ENCODE results near the gene TRIM29. TPM values are rescaled to one million over a fixed set of nuclear protein-coding genes. Genes with fewer than 3 reads are reported as not detected.

The TRIM29 gene
- total and polyA plus RNA-seq, 9 donors = 0.11 to 5.9 (median 1.4) TPM; not detected in 1

DNA sequence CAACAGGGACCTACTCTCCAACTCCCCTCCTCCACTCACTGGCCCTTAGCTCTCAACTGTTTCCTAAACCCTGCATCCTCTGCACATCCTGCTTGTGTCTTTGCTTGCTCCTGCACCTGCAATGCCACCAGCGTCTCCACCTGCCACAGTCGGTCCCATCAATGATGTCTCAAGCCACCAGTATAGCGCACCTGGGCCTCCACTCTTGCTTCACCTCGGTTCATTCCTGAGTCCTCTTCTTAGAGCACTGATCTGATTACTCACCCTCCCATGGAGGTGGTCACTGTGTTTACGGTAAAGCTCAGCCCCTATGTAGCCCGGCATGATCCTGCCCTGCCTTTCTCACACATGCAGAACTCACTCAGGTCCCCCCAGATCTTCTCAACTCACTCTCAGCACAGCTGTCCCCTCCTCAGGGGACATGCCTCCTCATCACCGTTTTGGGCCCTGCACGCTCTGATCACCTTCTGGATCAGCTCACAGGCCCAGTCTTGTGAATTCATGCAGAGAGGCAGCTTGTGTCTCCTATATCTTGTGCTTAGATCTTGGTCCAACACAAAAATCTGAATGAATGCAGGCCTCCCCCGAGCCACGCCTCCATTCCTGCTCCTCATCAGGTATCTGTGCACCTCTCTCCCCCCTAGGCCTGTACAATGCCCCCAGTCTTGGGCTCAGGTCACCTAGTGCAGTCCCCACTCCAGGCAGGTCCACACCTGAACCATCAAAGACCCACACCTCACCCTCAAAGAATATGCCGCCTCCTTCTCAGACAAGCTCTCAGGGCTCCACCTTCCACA, 31.4 kb downstream of the TRIM29 start:
- 88 to 91% (median 89%) methylated on average over 11 of the region's 11 CpGs for WGBS, 3 donors
- DNase-seq = no peak
- no peaks in the 10 kb centered on the region for H3K36me3 ChIP-seq
- TF ChIP-seq, protein P1, sequence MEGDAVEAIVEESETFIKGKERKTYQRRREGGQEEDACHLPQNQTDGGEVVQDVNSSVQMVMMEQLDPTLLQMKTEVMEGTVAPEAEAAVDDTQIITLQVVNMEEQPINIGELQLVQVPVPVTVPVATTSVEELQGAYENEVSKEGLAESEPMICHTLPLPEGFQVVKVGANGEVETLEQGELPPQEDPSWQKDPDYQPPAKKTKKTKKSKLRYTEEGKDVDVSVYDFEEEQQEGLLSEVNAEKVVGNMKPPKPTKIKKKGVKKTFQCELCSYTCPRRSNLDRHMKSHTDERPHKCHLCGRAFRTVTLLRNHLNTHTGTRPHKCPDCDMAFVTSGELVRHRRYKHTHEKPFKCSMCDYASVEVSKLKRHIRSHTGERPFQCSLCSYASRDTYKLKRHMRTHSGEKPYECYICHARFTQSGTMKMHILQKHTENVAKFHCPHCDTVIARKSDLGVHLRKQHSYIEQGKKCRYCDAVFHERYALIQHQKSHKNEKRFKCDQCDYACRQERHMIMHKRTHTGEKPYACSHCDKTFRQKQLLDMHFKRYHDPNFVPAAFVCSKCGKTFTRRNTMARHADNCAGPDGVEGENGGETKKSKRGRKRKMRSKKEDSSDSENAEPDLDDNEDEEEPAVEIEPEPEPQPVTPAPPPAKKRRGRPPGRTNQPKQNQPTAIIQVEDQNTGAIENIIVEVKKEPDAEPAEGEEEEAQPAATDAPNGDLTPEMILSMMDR (IDR thresholded peaks at IDR 0.05) = no peak
- TF ChIP-seq POLR2A (IDR thresholded peaks at IDR 0.05) = no peak
- TF ChIP-seq EP300 (IDR thresholded peaks at IDR 0.05) = no peak
- H3K9me3 ChIP-seq = no peaks in the 10 kb centered on the region
- H3K4me3 ChIP-seq = no peak overlapping the region
- H3K4me1 ChIP-seq (ENCODE audit: insufficient read depth) = no peaks in the 10 kb centered on the region
- no peaks in the 10 kb centered on the region for H3K27me3 ChIP-seq
- H3K27ac ChIP-seq = no peak overlapping the region
- intact Hi-C loops (cut with DNase I) = loop anchor here in 3 of 4 donors (2.0 to 10.0 kb wide), 4 partner anchors 439 to 624 kb away; no protein-coding TSS in a partner anchor

- Histone ChIP-seq H3K36me3 (no peaks in the 10 kb centered on the region), H3K4me3 (no peak overlapping the region), H3K27me3 (no peaks in the 10 kb centered on the region), H3K27ac (no peak overlapping the region), H3K9me3 (no peaks in the 10 kb centered on the region), H3K4me1 (ENCODE audit: insufficient read depth) (no peaks in the 10 kb centered on the region)
- TF ChIP-seq POLR2A (IDR thresholded peaks at IDR 0.05) (no peak), EP300 (IDR thresholded peaks at IDR 0.05) (no peak)
- TF ChIP-seq, protein P1 (IDR thresholded peaks at IDR 0.05) = no peak
- intact Hi-C loops (cut with DNase I) = loop anchor here in 3 of 4 donors (5.0 to 10.0 kb wide), 3 partner anchors 438 to 623 kb away; no protein-coding TSS in a partner anchor
- no peak for DNase-seq
- WGBS, 3 donors = 61 to 67% (median 66%) methylated on average over 6 of the region's 6 CpGs
Measured at GRCh38 chr11:120105576-120105975, 32.3 kb downstream of the TRIM29 start.

DNA sequence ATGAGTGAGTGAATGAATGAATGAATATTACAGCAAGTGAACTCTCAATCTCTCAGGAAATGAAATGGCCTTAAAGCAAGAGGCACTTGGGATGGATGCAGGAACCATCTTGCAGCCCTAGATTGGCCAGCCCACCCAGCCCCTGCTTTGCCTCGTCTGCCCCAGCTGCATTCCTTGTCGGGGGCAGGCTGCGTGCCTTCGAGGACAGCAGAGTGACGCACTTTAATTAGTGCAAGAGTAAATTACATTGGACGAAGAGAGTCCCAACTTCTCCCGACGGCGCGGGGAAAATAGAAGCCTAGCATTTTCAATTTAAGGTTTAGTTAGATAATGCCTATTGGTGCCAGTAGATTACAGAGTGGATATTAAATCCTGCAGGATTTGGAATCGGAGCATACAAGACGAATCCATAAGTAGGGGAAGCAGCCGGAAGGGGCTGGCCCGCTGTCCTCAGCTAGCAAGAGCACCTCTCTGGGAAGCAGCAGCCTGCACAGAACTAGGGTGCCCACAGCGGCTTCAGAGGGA, 33.8 kb downstream of the TRIM29 start:
- DNase-seq = no peak
- H3K4me3 ChIP-seq = no peak overlapping the region
- no peaks in the 10 kb centered on the region for H3K27me3 ChIP-seq
- WGBS, 3 donors = 73 to 87% (median 83%) methylated on average over 15 of the region's 15 CpGs
- H3K36me3 ChIP-seq = no peaks in the 10 kb centered on the region
- no peaks in the 10 kb centered on the region for H3K9me3 ChIP-seq
- H3K4me1 ChIP-seq (ENCODE audit: insufficient read depth) = no peaks in the 10 kb centered on the region
- H3K27ac ChIP-seq = no peak overlapping the region
- TF ChIP-seq, protein P1 (IDR thresholded peaks at IDR 0.05) = no peak
- TF ChIP-seq POLR2A (IDR thresholded peaks at IDR 0.05) = no peak
- TF ChIP-seq EP300 (IDR thresholded peaks at IDR 0.05) = no peak
- intact Hi-C loops (cut with DNase I) = loop anchor here in 1 of 4 donors (10.0 kb wide), 1 partner anchor 619 kb away; no protein-coding TSS in a partner anchor

DNA sequence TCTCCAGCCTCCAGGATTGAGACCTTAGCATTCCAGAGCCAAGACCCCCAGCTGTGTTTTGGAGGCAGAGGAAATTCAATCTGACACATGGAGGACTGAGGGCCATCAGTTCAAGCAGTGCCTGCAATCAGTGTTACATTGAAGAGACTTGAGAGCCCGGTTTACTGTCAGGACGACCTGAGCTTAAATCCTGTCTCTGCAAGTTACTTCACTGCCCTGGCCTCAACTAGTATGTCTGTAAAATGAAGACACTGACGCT, 35.1 kb downstream of the TRIM29 start:
- no peak for DNase-seq
- no peak overlapping the region for H3K4me3 ChIP-seq
- no peaks in the 10 kb centered on the region for H3K36me3 ChIP-seq
- no peaks in the 10 kb centered on the region for H3K4me1 ChIP-seq (ENCODE audit: insufficient read depth)
- no peak for TF ChIP-seq EP300 (IDR thresholded peaks at IDR 0.05)
- TF ChIP-seq POLR2A (IDR thresholded peaks at IDR 0.05) = no peak
- TF ChIP-seq, protein P1 (IDR thresholded peaks at IDR 0.05) = no peak
- intact Hi-C loops (cut with DNase I) = loop anchor here in 1 of 4 donors (10.0 kb wide), 1 partner anchor 618 kb away; no protein-coding TSS in a partner anchor
- H3K27ac ChIP-seq = no peak overlapping the region
- H3K27me3 ChIP-seq = no peaks in the 10 kb centered on the region
- no peaks in the 10 kb centered on the region for H3K9me3 ChIP-seq
- 80 to 86% (median 85%) methylated on average over 3 of the region's 3 CpGs for WGBS, 3 donors

Measured in ovary (tissue), 9 donors.